Measurements from ENCODE around the gene KDM2A. TPM values are rescaled to one million over a fixed set of nuclear protein-coding genes. Genes with fewer than 3 reads are reported as not detected.

KDM2A gene
- total RNA-seq, 2 donors from 2014 or later: 104 to 107 TPM

DNA sequence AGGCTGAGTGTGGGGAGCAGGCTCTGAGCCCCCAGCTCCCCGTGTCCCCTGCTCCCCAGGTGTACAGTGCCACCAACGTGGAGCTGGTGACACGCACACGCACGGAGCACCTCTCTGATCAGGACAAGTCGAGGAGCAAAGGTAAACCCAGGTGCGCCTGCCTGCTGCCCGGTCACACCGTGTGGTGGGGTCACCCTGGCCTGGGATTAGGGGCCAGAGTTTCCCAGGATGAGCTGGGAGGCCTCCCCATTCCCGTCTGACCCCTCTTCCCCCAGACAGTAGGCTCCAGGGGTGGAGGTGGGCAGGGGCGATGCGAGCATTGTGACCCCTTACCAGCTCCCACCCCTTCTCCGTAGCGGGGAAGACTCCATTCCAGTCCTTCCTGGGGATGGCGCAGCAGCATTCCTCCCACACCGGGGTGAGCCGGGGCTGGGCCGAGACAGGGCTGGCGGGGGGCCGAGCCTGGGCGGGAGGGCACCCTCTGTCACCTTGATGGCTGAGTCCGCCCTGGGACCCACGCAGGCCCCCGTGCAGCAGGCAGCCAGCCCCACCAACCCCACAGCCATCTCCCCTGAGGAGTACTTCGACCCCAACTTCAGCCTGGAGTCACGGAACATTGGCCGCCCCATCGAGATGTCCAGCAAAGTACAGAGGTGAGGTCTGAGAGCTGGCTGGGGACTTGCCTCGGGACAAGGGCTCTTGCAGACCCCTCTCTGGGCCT, 180.6 kb downstream of the KDM2A start:
- no peak for ATAC-seq (replicated peaks in 1 of 2)

DNA sequence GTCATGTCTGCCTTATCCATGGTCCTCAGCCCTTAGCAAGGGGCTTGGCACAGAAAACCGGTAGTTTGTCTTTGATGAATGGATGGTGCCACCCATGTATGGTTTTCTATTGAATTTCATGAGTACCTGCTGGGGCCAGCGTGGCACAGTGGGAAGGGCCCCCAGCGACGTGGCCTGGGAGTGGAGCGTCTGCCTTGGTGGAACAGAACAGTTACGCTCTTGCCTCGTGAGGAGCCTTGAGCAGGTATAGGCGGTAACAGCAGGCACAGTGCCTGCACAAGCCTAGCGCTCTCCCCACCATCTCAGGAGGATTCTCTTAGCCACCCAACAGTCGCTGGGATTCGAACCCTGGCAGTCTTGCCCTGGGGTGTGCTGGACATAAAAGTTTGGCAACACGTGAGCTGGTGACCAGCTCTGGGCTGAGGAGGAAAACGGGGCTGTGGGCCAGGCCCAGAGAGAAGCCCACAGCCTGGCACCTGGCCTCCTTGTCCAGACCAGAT, 181.2 kb downstream of the KDM2A start:
- no peak for ATAC-seq (replicated peaks in 1 of 2)
- Mint-ChIP-seq H3K9me3 (peaks cover 5 to 6% of the 10 kb centered on the region in 2 donors), H3K4me1 (ENCODE audit: low read depth) (peaks cover 19% of the 10 kb centered on the region), H3K4me3 (no peak overlapping the region), H3K27me3 (ENCODE audit: low read depth) (no peaks in the 10 kb centered on the region), H3K36me3 (ENCODE audit: insufficient read depth in 2 of 2) (peaks cover 12 to 29% of the 10 kb centered on the region in 2 donors), H3K27ac (no peak overlapping the region)
- DNase-seq: no peak

More for the DNA sequence above, 180.6 kb downstream of the KDM2A start:
- H3K36me3 Mint-ChIP-seq (ENCODE audit: insufficient read depth in 2 of 2): peaks cover 12 to 35% of the 10 kb centered on the region in 2 donors
- H3K27me3 Mint-ChIP-seq (ENCODE audit: low read depth): no peaks in the 10 kb centered on the region
- no peak overlapping the region for H3K27ac Mint-ChIP-seq
- H3K4me3 Mint-ChIP-seq: no peak overlapping the region
- DNase-seq: no peak
- H3K4me1 Mint-ChIP-seq (ENCODE audit: low read depth): peaks cover 19% of the 10 kb centered on the region
- peaks cover 5 to 6% of the 10 kb centered on the region in 2 donors for H3K9me3 Mint-ChIP-seq

DNA sequence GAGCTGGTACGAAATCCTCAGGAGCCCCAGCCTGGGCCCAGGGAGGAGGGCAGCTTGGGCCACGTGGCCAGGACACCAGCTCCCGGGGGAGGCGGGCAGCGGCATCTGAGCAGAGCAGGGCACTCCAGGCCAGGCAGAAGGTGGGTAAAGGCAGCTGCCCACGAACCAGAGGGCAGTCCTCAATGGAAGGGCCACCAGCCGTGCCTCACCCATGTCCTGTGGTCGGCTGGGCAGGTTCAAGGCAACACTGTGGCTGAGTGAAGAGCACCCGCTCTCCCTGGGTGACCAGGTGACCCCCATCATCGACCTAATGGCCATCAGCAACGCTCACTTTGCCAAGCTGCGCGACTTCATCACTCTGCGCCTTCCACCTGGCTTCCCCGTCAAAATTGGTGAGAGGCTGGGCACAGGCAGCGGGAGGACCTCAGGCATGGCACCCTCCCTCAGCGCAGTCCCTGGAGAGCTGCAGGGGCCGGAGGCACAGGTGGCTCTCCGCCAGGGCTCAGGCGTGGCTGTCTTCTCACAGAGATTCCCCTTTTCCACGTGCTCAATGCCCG, 181.8 kb downstream of the KDM2A start:
- no peak for ATAC-seq (replicated peaks in 1 of 2)
- Mint-ChIP-seq H3K36me3 (ENCODE audit: insufficient read depth in 2 of 2) (peaks cover 12 to 23% of the 10 kb centered on the region in 2 donors), H3K4me1 (ENCODE audit: low read depth) (peaks cover 19% of the 10 kb centered on the region), H3K9me3 (peaks cover 5 to 6% of the 10 kb centered on the region in 2 donors), H3K4me3 (no peak overlapping the region), H3K27me3 (ENCODE audit: low read depth) (no peaks in the 10 kb centered on the region), H3K27ac (no peak overlapping the region)
- DNase-seq: no peak

DNA sequence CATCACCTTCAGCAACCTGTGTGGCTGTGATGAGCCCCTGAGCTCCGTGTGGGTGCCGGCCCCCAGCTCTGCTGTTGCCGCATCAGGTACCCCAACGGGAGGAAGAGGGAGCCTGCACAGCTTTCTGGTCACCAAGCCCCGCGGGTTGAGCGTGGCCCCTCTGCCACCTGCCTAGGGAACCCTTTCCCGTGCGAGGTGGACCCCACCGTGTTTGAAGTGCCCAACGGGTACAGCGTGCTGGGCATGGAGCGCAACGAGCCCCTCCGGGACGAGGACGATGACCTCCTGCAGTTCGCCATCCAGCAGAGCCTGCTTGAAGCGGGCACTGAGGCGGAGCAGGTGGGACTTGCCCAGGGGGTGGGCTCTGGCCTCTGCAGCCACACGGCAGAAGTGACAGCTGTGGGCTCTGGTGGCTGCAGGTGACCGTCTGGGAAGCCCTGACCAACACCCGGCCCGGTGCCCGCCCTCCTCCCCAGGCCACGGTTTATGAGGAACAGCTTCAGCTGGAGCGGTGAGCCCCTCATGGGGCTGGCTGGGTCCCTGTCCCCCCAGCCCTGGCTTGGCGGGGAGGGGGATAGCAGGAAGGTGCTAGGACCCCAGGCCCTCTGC, 182.4 kb downstream of the KDM2A start:
- Mint-ChIP-seq H3K4me3 (no peak overlapping the region), H3K27ac (no peak overlapping the region), H3K4me1 (ENCODE audit: low read depth) (peaks cover 13% of the 10 kb centered on the region), H3K9me3 (peaks cover 3% of the 10 kb centered on the region in 2 donors), H3K27me3 (ENCODE audit: low read depth) (no peaks in the 10 kb centered on the region), H3K36me3 (ENCODE audit: insufficient read depth in 2 of 2) (peaks cover 7 to 18% of the 10 kb centered on the region in 2 donors)
- no peak for DNase-seq
- no peak for ATAC-seq (replicated peaks in 1 of 2)

DNA sequence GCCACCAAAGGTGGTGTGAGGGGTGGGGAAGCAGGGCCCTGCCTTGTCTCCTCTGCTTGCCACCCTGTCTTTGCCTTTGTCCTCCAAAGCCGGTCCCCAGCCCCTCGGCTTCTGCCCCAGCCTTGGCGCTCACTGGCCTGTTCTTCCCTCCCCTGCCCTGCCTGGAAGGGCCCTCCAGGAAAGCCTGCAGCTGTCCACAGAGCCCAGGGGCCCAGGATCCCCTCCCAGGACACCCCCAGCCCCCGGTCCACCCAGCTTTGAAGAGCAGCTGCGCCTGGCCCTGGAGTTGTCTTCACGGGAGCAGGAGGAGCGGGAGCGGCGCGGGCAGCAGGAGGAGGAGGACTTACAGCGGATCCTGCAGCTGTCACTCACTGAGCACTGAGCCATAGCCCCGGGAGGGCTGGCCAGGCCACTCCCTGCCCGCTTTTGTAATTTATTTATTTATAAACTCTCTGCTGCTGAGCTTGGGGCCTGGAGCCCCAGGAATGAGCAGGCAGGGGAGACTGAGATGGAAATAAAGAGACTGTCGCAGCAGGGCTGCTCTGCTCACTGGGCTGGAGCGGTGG, 183.0 kb downstream of the KDM2A start:
- no peaks in the 10 kb centered on the region for H3K27me3 Mint-ChIP-seq (ENCODE audit: low read depth)
- DNase-seq (no peak), ATAC-seq (replicated peaks in 1 of 2) (no peak)
- H3K4me3 Mint-ChIP-seq: peak overlapping the region; percentile 64 to 67
- peaks cover 7% of the 10 kb centered on the region for H3K4me1 Mint-ChIP-seq (ENCODE audit: low read depth)
- H3K9me3 Mint-ChIP-seq: no peaks in the 10 kb centered on the region
- H3K36me3 Mint-ChIP-seq (ENCODE audit: insufficient read depth in 2 of 2): peaks cover 3 to 11% of the 10 kb centered on the region in 2 donors
- H3K27ac Mint-ChIP-seq: peak overlapping the region; percentile 63

DNA sequence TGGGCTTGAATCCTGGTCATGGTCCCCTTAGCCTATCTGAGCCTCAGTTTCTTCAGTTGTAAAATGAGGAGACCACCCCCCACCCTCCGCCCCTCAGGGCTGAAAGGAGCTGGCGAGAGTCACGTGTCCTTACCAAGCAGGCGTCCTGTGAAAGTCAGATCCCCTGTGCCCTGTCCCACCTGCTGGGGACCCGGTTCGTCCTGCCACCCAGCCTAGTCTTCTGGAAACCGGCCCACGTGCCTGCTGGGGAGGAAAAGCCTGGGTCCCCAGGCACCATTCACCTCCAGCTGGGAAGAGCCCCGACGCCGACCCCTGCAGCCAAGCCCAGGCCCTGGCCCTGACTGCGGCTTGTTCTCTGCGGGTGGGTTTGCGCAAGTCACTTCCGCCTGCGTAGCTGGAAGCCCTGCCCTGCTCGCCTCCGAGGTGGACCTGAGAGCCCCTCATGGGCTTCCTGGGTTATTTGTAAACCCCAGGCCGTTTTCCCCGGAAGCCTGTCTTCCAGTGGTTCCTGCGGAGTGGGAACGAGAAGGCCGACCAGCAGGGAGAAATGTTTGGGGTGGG, 183.6 kb downstream of the KDM2A start:
- Mint-ChIP-seq H3K27me3 (ENCODE audit: low read depth) (no peaks in the 10 kb centered on the region), H3K4me1 (ENCODE audit: low read depth) (peaks cover 3% of the 10 kb centered on the region), H3K4me3 (peak overlapping the region; percentile 64 to 67), H3K9me3 (no peaks in the 10 kb centered on the region), H3K36me3 (ENCODE audit: insufficient read depth in 2 of 2) (peaks cover 3 to 7% of the 10 kb centered on the region in 2 donors), H3K27ac (no peak overlapping the region)
- ATAC-seq (replicated peaks in 1 of 2) (peak in 1 of 2 donors; percentile 2), DNase-seq (no peak)

DNA sequence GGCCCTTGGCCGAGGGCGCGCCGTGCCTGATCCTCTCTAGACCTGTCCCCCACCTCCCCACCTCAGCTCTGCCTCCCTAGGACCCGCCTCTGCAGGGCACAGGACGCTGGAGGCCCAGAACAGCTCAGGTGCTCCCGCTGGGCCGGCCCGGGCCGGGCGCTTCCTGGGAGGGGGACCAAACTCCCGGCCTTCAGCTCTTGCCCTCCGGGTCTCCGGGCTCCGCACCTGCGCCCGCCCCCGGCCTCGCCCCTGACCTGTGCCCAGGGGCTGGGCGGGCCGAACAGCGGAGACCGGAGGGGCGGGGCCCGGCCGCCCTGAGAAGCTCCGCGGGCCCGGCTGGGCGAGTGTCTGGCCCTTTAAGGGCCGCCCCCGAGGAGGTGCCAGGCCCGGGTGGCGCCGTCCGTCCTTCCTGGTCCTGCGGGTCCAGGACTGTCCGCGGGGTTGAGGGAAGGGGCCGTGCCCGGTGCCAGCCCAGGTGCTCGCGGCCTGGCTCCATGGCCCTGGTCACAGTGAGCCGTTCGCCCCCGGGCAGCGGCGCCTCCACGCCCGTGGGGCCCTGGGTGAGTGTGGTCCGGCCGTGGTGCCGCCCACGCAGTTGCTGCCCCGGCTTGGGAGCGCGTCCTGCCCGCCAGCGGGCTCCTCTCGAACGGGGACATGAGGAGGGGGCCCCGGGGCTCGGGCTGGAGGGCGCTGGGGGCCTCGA, 184.2 kb downstream of the KDM2A start, which contains the start of gene SSH3:
Gene SSH3, plus strand, starts transcription at position 399 of the 703 bp plus-strand sequence. Its CDS starts 96 bp downstream, at position 495.
- DNase-seq (peak; percentile 59 to 76), ATAC-seq (replicated peaks in 1 of 2) (peak; percentile 81 to 90)
- no peaks in the 10 kb centered on the region for H3K4me1 Mint-ChIP-seq (ENCODE audit: low read depth)
- no peak within 1 kb of the TSS for H3K27ac Mint-ChIP-seq
- H3K4me3 Mint-ChIP-seq: peak within 1 kb of the TSS; percentile 67 to 74
- H3K27me3 Mint-ChIP-seq (ENCODE audit: low read depth): no peaks in the 10 kb centered on the region
- no peaks in the 10 kb centered on the region for H3K9me3 Mint-ChIP-seq
- peaks cover under 1 to 3% of the 10 kb centered on the region in 2 donors for H3K36me3 Mint-ChIP-seq (ENCODE audit: insufficient read depth in 2 of 2)

DNA sequence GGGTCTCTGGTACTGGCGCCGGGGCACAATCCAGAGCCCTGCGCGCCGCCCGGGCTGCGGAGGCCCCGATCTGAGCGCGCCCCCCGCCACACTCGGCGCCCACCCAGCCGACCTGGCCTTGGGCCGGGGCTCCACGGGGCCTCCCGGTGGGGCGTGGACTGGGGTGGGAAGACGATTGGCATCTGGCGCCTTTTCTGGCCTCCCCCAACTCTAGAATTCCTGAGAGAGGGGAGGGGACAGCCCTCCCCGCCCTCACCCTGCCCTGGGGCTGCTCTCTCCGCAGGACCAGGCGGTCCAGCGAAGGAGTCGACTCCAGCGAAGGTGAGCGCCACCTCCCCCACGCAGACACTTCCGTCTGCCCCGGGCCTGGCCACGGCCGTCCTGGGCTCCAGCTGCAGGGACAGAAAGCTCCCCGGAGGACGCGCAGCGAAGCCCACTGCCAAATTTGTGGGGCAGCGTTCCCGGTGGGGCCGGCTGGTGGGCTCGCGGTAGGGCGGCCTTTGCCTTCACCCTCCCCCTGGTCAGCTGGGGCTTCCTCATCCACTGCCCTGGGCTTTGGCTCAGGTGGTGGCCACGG, 184.9 kb downstream of the KDM2A start:
- no peaks in the 10 kb centered on the region for H3K27me3 Mint-ChIP-seq (ENCODE audit: low read depth)
- no peaks in the 10 kb centered on the region for H3K36me3 Mint-ChIP-seq (ENCODE audit: insufficient read depth in 2 of 2)
- no peaks in the 10 kb centered on the region for H3K9me3 Mint-ChIP-seq
- no peaks in the 10 kb centered on the region for H3K4me1 Mint-ChIP-seq (ENCODE audit: low read depth)
- no peak overlapping the region for H3K27ac Mint-ChIP-seq
- DNase-seq (peak in 1 of 2 donors; percentile 55), ATAC-seq (replicated peaks in 1 of 2) (peak; percentile 14 to 39)
- peak overlapping the region; percentile 67 to 74 for H3K4me3 Mint-ChIP-seq

DNA sequence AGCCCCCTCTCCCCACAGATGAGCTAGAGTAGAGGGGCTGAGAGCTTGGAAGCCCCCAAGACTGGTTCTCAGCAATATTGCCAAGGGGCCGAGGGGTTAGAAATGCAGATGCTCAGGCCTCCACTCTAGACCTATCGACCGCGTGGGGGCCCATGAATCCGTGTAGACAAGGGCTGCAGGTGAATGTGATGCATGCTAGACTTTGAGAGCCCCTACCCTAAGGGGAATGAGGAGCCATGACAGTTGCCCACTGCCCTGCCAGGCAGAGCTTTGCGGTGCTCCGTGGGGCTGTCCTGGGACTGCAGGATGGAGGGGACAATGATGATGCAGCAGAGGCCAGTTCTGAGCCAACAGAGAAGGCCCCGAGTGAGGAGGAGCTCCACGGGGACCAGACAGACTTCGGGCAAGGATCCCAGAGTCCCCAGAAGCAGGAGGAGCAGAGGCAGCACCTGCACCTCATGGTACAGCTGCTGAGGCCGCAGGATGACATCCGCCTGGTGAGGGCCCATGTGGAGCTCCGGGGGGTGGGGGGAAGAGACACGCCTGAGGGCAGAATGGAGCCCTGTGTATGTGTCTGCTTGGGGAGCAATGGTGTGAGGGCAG, 185.5 kb downstream of the KDM2A start:
- H3K4me1 Mint-ChIP-seq (ENCODE audit: low read depth): no peaks in the 10 kb centered on the region
- H3K9me3 Mint-ChIP-seq: no peaks in the 10 kb centered on the region
- H3K27me3 Mint-ChIP-seq (ENCODE audit: low read depth): no peaks in the 10 kb centered on the region
- no peak overlapping the region for H3K27ac Mint-ChIP-seq
- no peaks in the 10 kb centered on the region for H3K36me3 Mint-ChIP-seq (ENCODE audit: insufficient read depth in 2 of 2)
- ATAC-seq (replicated peaks in 1 of 2) (no peak), DNase-seq (no peak)
- peak overlapping the region; percentile 67 to 74 for H3K4me3 Mint-ChIP-seq

DNA sequence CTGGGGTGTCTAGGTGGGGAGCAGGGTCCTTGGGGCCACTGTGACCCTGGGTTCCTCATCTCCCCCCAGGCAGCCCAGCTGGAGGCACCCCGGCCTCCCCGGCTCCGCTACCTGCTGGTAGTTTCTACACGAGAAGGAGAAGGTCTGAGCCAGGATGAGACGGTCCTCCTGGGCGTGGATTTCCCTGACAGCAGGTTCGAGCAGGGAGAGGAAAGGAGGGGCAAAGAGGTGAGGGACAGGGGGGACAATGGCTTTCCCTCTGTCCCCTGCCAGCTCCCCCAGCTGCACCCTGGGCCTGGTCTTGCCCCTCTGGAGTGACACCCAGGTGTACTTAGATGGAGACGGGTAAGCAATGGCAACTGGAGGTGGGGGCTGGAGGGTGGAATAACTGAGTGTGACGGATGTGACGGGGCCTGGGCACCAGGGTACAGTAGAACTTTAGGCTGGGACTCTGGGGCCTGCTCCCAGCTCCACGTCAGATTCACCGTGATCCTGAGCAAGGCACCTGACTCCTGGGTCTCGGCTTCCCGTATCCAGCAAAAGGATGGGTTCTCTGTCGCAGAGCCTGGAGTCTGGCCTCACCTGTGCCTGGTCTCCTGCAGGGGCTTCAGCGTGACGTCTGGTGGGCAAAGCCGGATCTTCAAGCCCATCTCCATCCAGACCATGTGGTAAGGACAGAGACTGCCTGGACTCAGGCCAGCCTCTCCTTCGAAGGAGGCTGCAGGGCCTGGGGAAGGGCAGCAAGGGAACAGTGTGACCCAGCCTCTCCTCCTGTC, 187.9 kb downstream of the KDM2A start:
- H3K27ac Mint-ChIP-seq: no peak overlapping the region
- DNase-seq: no peak
- no peaks in the 10 kb centered on the region for H3K27me3 Mint-ChIP-seq (ENCODE audit: low read depth)
- H3K4me3 Mint-ChIP-seq: no peak overlapping the region
- no peaks in the 10 kb centered on the region for H3K9me3 Mint-ChIP-seq
- H3K4me1 Mint-ChIP-seq (ENCODE audit: low read depth): peaks cover 7% of the 10 kb centered on the region
- ATAC-seq (replicated peaks in 1 of 2): no peak
- H3K36me3 Mint-ChIP-seq (ENCODE audit: insufficient read depth in 2 of 2): no peaks in the 10 kb centered on the region

DNA sequence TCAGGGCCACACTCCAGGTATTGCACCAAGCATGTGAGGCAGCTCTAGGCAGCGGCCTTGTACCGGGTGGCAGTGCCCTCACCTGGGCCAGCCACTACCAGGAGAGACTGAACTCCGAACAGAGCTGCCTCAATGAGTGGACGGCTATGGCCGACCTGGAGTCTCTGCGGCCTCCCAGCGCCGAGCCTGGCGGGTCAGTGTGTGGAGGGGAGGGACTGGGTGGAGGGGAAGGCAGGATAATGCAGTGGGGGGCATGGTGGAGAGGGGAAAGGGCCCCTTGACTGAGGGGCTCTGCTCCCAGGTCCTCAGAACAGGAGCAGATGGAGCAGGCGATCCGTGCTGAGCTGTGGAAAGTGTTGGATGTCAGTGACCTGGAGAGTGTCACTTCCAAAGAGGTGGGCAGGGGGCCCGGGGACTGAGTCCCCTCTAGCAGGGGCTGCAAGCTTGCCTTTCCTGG, 188.5 kb downstream of the KDM2A start:
- Mint-ChIP-seq H3K9me3 (no peaks in the 10 kb centered on the region), H3K4me3 (no peak overlapping the region), H3K4me1 (ENCODE audit: low read depth) (peaks cover 12% of the 10 kb centered on the region), H3K36me3 (ENCODE audit: insufficient read depth in 2 of 2) (no peaks in the 10 kb centered on the region), H3K27ac (no peak overlapping the region), H3K27me3 (ENCODE audit: low read depth) (no peaks in the 10 kb centered on the region)
- ATAC-seq (replicated peaks in 1 of 2) (no peak), DNase-seq (no peak)

Data from activated T-cell treated with anti-CD3 and anti-CD28 coated beads, Interleukin-2, amount 50 U/mL, for 72 hours (primary cell).